ENCODE data around the gene CCDC85C.

CCDC85C gene

DNA sequence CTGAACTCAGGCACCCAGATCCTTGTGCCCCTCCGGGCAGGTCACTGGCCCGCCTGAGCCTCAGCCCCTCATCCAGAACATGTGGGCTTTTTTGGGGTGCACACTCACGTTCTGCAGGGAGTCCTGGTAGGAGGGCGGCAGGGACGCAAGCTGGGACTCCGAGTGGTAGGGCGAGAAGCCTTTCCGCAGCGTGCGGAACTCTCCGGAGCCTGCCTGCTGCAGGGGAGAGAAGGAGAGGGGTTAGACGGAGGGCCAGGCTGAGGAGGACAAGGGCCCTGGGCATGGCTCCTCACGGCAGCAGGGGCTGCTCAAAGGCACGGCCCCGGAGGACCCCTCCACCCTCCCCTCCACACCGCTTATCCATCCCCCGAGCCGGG lies 82.0 kb downstream of the CCDC85C start:
- no peak for DNase-seq (ENCODE audit: low spot score)

- no peak for DNase-seq (ENCODE audit: low spot score)
Measured at GRCh38 chr14:99521176-99522024, 82.6 kb downstream of the CCDC85C start.

- DNase-seq (ENCODE audit: low spot score): no peak
Measured at GRCh38 chr14:99520571-99521081, 83.4 kb downstream of the CCDC85C start.

- no peak for DNase-seq (ENCODE audit: low spot score)
Measured at GRCh38 chr14:99519931-99520421, 84.0 kb downstream of the CCDC85C start.

GRCh38 chr14:99519347-99519881 lies 84.6 kb downstream of the CCDC85C start:
- DNase-seq (ENCODE audit: low spot score): no peak

GRCh38 chr14:99518441-99519346 lies 85.3 kb downstream of the CCDC85C start:
- peak; percentile 72 for DNase-seq (ENCODE audit: low spot score)

GRCh38 chr14:99517643-99518381 lies 86.2 kb downstream of the CCDC85C start:
- DNase-seq (ENCODE audit: low spot score): no peak

DNA sequence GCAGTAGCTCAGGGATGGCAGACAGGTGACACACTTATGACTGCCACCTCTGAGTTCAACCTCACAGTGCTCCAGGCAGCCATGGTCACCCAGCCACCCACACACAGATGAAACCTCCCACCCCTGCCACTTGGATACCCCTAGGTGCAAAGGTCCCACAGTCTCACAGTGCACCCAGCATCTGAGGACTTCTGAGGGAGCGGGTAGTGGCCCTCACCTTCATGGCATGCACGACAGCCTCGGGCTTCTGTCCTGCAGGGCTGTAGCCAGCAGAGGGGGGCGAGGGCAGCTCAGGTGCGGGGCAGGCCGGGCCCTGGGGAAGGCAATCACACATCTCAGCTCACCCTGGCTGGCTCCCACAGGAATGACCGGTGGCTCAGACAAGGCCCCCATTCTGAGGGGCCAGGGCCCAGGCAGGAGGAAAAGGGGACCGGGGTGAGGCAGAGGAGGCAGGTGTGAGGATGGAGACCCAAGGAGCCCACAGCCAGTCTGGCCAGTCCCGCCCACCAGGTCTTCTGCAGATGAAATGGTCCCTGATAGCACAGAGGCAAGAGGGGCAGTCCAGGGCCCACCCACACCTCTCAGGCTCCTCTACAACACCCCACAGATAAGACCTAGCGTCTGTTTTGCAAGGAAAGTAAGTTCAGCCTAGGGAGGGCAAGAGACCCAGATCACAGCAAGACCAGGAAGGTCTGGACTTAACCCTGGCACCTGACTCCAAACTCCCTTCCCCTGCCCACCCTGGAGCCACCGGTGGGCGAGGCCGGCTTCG lies 87.0 kb downstream of the CCDC85C start:
- no peak for DNase-seq (ENCODE audit: low spot score)

DNA sequence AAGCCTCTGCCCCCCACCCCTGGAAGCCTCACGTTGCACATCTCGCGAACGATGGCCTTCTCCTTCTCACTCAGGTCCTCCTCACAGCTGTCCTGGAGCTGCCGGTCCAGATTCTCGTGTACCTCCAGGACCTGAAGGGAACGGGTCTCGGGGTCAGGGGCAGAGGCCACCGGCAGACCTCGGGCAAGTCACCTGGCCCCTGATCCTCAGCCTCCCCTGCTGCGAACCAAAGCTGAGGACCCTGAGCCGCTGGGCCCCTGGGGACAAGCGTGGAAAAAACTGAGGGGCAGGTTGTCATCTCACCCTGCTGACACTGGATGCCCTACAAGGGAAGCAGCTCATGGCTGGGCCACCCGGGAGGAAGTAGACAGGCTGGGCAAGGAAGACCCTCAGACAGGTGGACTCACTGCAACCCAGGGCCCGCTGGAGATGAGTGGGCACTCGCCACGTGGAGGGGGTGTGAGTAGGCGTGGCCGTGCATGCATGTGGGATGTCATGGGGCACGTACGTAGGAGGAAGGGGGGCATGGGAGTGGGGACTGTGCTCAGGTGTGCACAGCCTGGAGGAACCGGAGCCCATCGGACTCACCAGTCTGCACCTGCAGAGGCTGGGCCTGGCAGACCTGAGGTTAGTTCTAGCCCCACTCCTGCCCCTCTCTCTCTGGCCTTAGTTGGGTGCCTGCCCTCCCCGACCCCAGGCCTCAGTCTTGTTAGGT lies 87.7 kb downstream of the CCDC85C start:
- no peak for DNase-seq (ENCODE audit: low spot score)

GRCh38 chr14:99515301-99516155 lies 88.5 kb downstream of the CCDC85C start:
- no peak for DNase-seq (ENCODE audit: low spot score)

GRCh38 chr14:99514552-99515300 lies 89.3 kb downstream of the CCDC85C start:
- no peak for DNase-seq (ENCODE audit: low spot score)

GRCh38 chr14:99513946-99514551 lies 90.0 kb downstream of the CCDC85C start:
- DNase-seq (ENCODE audit: low spot score): no peak

DNA sequence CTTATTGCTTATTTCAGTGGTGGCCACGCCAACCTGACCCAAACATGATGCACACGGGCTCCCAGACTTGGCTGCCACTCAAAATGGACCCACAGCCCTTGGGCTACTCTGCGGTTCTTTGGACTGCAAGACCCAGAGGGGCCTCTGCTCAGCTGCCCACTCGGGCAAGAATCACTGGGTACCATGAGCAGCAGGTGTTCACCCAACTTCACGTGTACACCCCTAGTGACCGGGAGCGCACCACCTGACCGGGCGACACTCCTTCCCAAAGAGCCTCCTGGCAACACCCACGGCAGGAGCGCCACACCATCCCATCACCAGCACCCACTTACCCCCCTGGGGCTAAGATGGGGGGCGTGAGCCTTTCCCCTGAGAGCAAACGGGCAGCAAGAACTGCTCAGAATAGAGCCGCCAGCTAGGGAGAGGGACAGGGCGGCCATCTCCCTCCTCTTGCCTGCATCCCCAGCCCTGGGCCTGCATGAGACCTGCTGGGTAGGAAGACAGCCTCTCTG lies 90.8 kb downstream of the CCDC85C start:
- DNase-seq (ENCODE audit: low spot score): no peak

DNA sequence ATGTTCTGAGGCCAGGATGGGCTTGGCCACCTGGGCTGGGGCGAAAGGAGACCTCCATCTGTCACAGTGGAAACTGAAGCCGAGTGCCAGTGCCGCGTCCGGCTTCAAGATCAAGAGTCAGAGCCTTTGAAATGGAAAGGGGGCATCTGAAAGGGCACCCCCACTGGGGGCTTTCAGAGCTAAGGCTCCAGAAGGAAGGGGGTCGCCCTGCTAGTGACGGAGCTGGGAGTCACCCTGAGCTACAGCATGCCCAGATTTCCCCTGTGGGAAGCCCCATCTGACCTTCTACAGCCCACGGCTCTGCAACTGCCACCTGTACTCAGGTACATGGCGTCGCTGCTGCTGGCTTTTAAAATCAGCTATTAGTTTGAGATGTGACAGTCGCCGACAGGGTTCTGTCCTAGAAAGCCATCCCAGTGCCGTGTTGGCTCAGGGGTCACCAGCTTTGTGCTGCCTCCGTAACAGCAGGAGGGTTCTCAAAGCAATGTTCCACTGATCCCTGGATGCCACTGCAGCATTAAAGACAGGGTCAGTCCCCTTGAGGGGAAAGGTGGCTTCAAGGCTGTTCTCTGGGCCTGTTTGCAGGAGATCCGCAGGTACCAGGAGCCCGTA lies 91.3 kb downstream of the CCDC85C start:
- no peak for DNase-seq (ENCODE audit: low spot score)

DNA sequence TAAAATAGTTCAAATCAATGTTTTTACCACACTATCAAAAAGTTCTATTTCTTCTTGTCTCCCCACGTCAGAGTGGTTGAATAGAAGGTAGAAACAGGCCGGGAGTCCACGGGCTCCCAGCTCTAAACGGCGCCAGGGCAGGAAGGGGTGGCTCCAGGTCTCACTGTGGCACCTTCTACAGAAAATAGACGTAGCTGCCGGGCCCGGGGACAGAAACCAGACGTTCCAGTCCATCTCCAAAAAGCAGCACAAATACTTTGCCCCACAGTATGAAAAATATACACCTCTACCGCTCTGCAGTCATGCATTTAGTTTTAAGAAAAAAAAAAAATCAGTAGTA lies 91.9 kb downstream of the CCDC85C start:
- no peak for DNase-seq (ENCODE audit: low spot score)

- peak; percentile 67 for DNase-seq (ENCODE audit: low spot score)
Measured at GRCh38 chr14:99511421-99512109, 92.4 kb downstream of the CCDC85C start.

All from Ammon's horn (tissue), 1 donor.